ENCODE data around the gene SNX3.

The SNX3 gene

GRCh38 chr6:108275976-108276375, 15.1 kb upstream of the SNX3 start:
- TF ChIP-seq CTCF (IDR thresholded peaks at IDR 0.05): no peak

- no peak for TF ChIP-seq CTCF (IDR thresholded peaks at IDR 0.05)
These were observed 13.7 kb upstream of the SNX3 start for GRCh38 chr6:108274546-108274945.

- no peak for TF ChIP-seq CTCF (IDR thresholded peaks at IDR 0.05)
These were observed 8.0 kb upstream of the SNX3 start for GRCh38 chr6:108268845-108269244.

- no peak for TF ChIP-seq CTCF (IDR thresholded peaks at IDR 0.05)
These were observed 2.5 kb upstream of the SNX3 start for GRCh38 chr6:108263371-108263770.

- TF ChIP-seq CTCF (IDR thresholded peaks at IDR 0.05): no peak
These were observed 573 bp downstream of the SNX3 start for GRCh38 chr6:108260126-108260808.

- no peak for TF ChIP-seq CTCF (IDR thresholded peaks at IDR 0.05)
These were observed 6.1 kb downstream of the SNX3 start for GRCh38 chr6:108254433-108255410.

- no peak for TF ChIP-seq CTCF (IDR thresholded peaks at IDR 0.05)
These were observed 7.6 kb downstream of the SNX3 start for GRCh38 chr6:108253241-108253640.

Measured in LNCAP (cell line).